ENCODE data around the gene CACNA2D2.

The CACNA2D2 gene

DNA sequence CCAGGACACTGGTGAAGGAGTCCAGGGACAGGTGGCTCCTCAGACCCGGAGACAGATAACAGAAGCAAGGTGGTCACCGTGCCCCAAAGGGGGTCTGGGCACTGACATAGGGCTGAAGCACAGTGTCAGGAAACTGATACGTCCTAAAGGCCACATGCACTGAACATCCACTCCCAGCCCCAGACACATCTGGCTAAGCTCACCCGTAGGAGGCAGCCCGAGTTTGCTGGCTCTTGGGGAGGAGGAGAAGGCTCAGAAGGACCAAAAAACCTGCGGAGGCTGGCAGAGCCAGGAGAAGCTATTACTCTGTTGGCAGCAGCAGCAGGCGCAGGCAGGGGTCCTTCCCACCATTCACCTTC, 1.2 kb downstream of the CACNA2D2 start:
- CTCF ChIA-PET: interaction anchor here (0.7 to 1.1 kb wide), 2 partner anchors 13 to 145 kb away, joined by 3 read pairs; no protein-coding TSS in a partner anchor

DNA sequence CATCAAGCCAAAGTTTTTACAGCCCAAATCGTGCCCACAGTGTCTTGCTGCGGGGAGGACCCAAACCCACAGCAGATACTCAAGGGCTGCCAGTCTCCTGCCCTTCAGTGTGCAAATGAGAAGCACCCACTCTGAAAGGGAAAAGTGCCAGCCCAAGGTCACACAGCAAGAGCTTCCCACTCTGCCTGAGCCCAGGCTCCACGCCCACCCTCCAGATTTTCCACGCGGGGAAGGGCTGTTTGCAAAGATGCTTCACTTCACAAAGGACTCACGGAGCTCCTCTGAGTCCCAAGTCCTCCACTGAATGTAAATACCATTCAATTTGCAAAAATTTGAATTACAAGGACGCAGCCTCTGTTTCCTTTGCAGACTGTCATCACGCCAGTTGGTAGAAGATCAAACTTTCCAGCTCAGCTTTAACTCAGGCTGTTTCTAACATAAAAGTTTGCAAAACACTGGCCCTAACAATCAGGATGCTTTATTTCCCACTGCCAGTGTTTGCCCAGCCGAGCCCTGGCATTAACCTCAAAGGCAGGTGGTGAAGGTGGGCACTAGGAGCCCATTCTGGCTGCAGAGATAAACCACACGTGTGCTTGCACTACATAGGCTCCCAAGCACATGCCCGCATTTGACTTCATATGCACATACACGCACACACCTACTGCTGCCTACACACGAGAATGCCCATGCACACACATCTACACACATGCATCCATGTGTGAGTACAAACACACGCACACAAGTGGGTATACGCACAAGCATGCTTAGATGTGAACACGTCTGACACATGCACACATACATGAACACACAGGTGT, 7.6 kb downstream of the CACNA2D2 start:
- ChIA-PET POLR2A (no interaction called here), CTCF (no interaction called here)
- no peaks in the 10 kb centered on the region for H3K9me3 ChIP-seq (ENCODE audit: control insufficient read depth, insufficient read depth, low read depth, low read length)
- TF ChIP-seq KLF9 (tag by site-specific recombination; IDR thresholded peaks at IDR 0.05; ENCODE audit: low read depth): 0 out of 2 replicates have a peak, but pooled peaks have one; percentile 23
- TF ChIP-seq ZFHX2 (tag by site-specific recombination; conservative IDR thresholded peaks at IDR 0.05): 0 out of 2 replicates have a peak, but pooled peaks have one; percentile 25
- no peak for TF ChIP-seq ZNF433 (tag by site-specific recombination; IDR thresholded peaks at IDR 0.05; ENCODE audit: low read depth)
- 0 out of 2 replicates have a peak, but pooled peaks have one; percentile 17 for TF ChIP-seq EGR2 (tag by site-specific recombination; IDR thresholded peaks at IDR 0.05; ENCODE audit: low read depth)
- no peak for TF ChIP-seq ZNF626 (tag by site-specific recombination; IDR thresholded peaks at IDR 0.05)
- TF ChIP-seq ZNF157 (tag by site-specific recombination; IDR thresholded peaks at IDR 0.05): peak; percentile 91
- no peaks in the 10 kb centered on the region for H3K36me3 ChIP-seq (ENCODE audit: control insufficient read depth in 2 of 2, insufficient read depth in 1 of 2, low read length in 2 of 2)
- H3K4me3 ChIP-seq (ENCODE audit: low read depth, low read length): no peak overlapping the region
- H3K27ac ChIP-seq (ENCODE audit: extremely low read depth, low read depth, low read length): no peak overlapping the region
- H3K4me1 ChIP-seq (ENCODE audit: control insufficient read depth, insufficient read depth, low read length): no peaks in the 10 kb centered on the region

More for the DNA sequence above, 1.2 kb downstream of the CACNA2D2 start:
- TF ChIP-seq ZNF510 (tag by site-specific recombination; IDR thresholded peaks at IDR 0.05; ENCODE audit: insufficient replicate concordance) (no peak), ZNF501 (tag by site-specific recombination; IDR thresholded peaks at IDR 0.05) (no peak)
- TF ChIP-seq, protein P1, sequence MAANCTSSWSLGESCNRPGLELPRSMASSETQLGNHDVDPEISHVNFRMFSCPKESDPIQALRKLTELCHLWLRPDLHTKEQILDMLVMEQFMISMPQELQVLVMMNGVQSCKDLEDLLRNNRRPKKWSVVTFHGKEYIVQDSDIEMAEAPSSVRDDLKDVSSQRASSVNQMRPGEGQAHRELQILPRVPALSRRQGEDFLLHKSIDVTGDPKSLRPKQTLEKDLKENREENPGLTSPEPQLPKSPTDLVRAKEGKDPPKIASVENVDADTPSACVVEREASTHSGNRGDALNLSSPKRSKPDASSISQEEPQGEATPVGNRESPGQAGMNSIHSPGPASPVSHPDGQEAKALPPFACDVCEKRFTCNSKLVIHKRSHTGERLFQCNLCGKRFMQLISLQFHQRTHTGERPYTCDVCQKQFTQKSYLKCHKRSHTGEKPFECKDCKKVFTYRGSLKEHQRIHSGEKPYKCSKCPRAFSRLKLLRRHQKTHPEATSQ (tag by site-specific recombination; IDR thresholded peaks at IDR 0.05): no peak
- Histone ChIP-seq H3K36me3 (ENCODE audit: control insufficient read depth in 2 of 2, insufficient read depth in 1 of 2, low read length in 2 of 2) (no peaks in the 10 kb centered on the region), H3K4me3 (ENCODE audit: low read depth, low read length) (no peak overlapping the region), H3K9me3 (ENCODE audit: control insufficient read depth, insufficient read depth, low read depth, low read length) (no peaks in the 10 kb centered on the region), H3K27ac (ENCODE audit: extremely low read depth, low read depth, low read length) (no peak overlapping the region), H3K4me1 (ENCODE audit: control insufficient read depth, insufficient read depth, low read length) (no peaks in the 10 kb centered on the region)
- POLR2A ChIA-PET: interaction anchor here (0.6 to 0.8 kb wide), 2 partner anchors 8 to 132 kb away, joined by 3 to 5 read pairs; no protein-coding TSS in a partner anchor

DNA sequence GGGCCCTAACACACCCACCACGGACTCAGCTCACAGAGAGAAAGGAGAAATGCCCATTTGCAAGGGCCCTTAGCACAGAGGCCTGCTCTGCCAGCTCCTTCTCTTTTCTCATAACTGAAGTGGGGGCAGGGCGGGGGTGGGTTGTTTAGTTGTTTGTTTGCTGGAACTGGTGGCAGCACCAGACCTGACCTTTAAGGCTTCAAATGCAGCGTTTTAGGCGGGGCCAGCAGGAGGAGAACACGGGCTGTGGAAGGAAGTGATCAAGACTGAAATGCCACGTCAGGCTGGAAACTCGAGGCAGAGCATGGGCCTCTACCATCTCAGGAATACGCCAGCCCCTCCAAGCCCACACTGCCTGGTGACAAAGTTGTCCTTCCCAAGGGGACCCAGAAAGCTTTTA, 9.3 kb downstream of the CACNA2D2 start:
- POLR2A ChIA-PET: interaction anchor here (0.8 to 0.9 kb wide), 2 partner anchors 8 to 21 kb away, joined by 3 to 6 read pairs; no protein-coding TSS in a partner anchor
- H3K36me3 ChIP-seq (ENCODE audit: control insufficient read depth in 2 of 2, insufficient read depth in 1 of 2, low read length in 2 of 2): no peaks in the 10 kb centered on the region
- no peaks in the 10 kb centered on the region for H3K4me1 ChIP-seq (ENCODE audit: control insufficient read depth, insufficient read depth, low read length)
- H3K9me3 ChIP-seq (ENCODE audit: control insufficient read depth, insufficient read depth, low read depth, low read length): no peaks in the 10 kb centered on the region
- CTCF ChIA-PET: interaction anchor here (0.8 kb wide), 1 partner anchor 48 kb away, joined by 6 read pairs; no protein-coding TSS in a partner anchor
- H3K27ac ChIP-seq (ENCODE audit: extremely low read depth, low read depth, low read length): no peak overlapping the region
- TF ChIP-seq ZNF658 (tag by site-specific recombination; IDR thresholded peaks at IDR 0.05) (no peak), ZEB2 (tag by site-specific recombination; IDR thresholded peaks at IDR 0.05) (no peak), KLF16 (tag by site-specific recombination; IDR thresholded peaks at IDR 0.05) (no peak), ZFP69B (tag by site-specific recombination; IDR thresholded peaks at IDR 0.05) (no peak), ZNF404 (tag by site-specific recombination; IDR thresholded peaks at IDR 0.05) (no peak), ZNF626 (tag by site-specific recombination; IDR thresholded peaks at IDR 0.05) (no peak)
- H3K4me3 ChIP-seq (ENCODE audit: low read depth, low read length): no peak overlapping the region

DNA sequence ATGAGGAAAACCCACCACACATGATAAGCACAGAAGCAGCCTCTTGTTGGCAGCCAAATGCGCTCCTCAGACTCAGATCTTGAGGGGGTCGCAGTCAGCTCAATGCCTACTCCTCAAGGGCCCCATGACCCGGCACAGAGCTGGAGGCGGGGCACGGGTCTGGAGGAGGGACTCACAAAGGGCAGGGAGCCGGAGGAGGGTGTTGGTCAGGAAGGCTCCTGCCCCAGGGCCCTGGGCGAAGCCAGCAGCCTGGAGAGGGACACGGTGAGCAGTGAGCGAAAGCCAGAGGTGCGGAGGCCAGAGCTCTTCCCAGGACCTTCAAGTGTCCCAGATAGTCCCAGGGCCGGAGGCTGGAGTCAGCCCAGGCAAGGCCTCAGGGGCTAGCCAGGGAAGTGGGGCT, 9.8 kb downstream of the CACNA2D2 start:
- Histone ChIP-seq H3K27ac (ENCODE audit: extremely low read depth, low read depth, low read length) (no peak overlapping the region), H3K9me3 (ENCODE audit: control insufficient read depth, insufficient read depth, low read depth, low read length) (no peaks in the 10 kb centered on the region), H3K36me3 (ENCODE audit: control insufficient read depth in 2 of 2, insufficient read depth in 1 of 2, low read length in 2 of 2) (no peaks in the 10 kb centered on the region), H3K4me1 (ENCODE audit: control insufficient read depth, insufficient read depth, low read length) (no peaks in the 10 kb centered on the region), H3K4me3 (ENCODE audit: low read depth, low read length) (no peak overlapping the region)
- TF ChIP-seq ZNF23 (tag by site-specific recombination; IDR thresholded peaks at IDR 0.05; ENCODE audit: borderline replicate concordance): no peak
- TF ChIP-seq OVOL3 (tag by site-specific recombination; IDR thresholded peaks at IDR 0.05): no peak
- TF ChIP-seq ZBTB1 (tag by site-specific recombination; IDR thresholded peaks at IDR 0.05): no peak
- TF ChIP-seq ZNF274 (IDR thresholded peaks at IDR 0.05; ENCODE audit: low read length): no peak
- TF ChIP-seq ZNF274 (tag by site-specific recombination; IDR thresholded peaks at IDR 0.05; ENCODE audit: borderline replicate concordance): no peak
- CTCF ChIA-PET: interaction anchor here (0.8 kb wide), 1 partner anchor 49 kb away, joined by 6 read pairs; no protein-coding TSS in a partner anchor
- POLR2A ChIA-PET: interaction anchor here (0.8 to 0.9 kb wide), 2 partner anchors 9 to 21 kb away, joined by 3 to 6 read pairs; no protein-coding TSS in a partner anchor

Data from HEK293 (cell line).